ENCODE data around the gene ZEB2.

ZEB2 gene

GRCh38 chr2:144528108-144528507 lies 8.2 kb upstream of the ZEB2 start:
- DNase-seq (ENCODE audit: low spot score) = no peak

GRCh38 chr2:144526831-144527230 lies 6.9 kb upstream of the ZEB2 start:
- DNase-seq (ENCODE audit: low spot score) = no peak

GRCh38 chr2:144524118-144525009 lies 4.4 kb upstream of the ZEB2 start:
- DNase-seq (ENCODE audit: low spot score) = no peak

- DNase-seq (ENCODE audit: low spot score) = no peak
Observed at GRCh38 chr2:144523596-144524117, 3.7 kb upstream of the ZEB2 start.

GRCh38 chr2:144522897-144523595 lies 3.1 kb upstream of the ZEB2 start:
- DNase-seq (ENCODE audit: low spot score) = no peak

- no peak for DNase-seq (ENCODE audit: low spot score)
Observed at GRCh38 chr2:144522176-144522896, 2.4 kb upstream of the ZEB2 start.

- no peak for DNase-seq (ENCODE audit: low spot score)
Observed at GRCh38 chr2:144521686-144522085, 1.8 kb upstream of the ZEB2 start.

- no peak for DNase-seq (ENCODE audit: low spot score)
Observed at GRCh38 chr2:144520756-144521487, 1.0 kb upstream of the ZEB2 start.

GRCh38 chr2:144519597-144519933 lies 354 bp downstream of the ZEB2 start:
- DNase-seq (ENCODE audit: low spot score) = no peak

- no peak for DNase-seq (ENCODE audit: low spot score)
Observed at GRCh38 chr2:144518748-144519596, 947 bp downstream of the ZEB2 start.

- no peak for DNase-seq (ENCODE audit: low spot score)
Observed at GRCh38 chr2:144517866-144518747, 1.8 kb downstream of the ZEB2 start.

- DNase-seq (ENCODE audit: low spot score) = no peak
Observed at GRCh38 chr2:144516981-144517865, 2.7 kb downstream of the ZEB2 start.

- DNase-seq (ENCODE audit: low spot score) = no peak
Observed at GRCh38 chr2:144516411-144516980, 3.4 kb downstream of the ZEB2 start.

- DNase-seq (ENCODE audit: low spot score) = no peak
Observed at GRCh38 chr2:144515696-144516410, 4.1 kb downstream of the ZEB2 start.

GRCh38 chr2:144515099-144515695 lies 4.7 kb downstream of the ZEB2 start:
- DNase-seq (ENCODE audit: low spot score) = no peak

- no peak for DNase-seq (ENCODE audit: low spot score)
Observed at GRCh38 chr2:144514616-144515091, 5.3 kb downstream of the ZEB2 start.

GRCh38 chr2:144513388-144514101 lies 6.4 kb downstream of the ZEB2 start:
- DNase-seq (ENCODE audit: low spot score) = no peak
